GM21381 (cell line): ENCODE measurements around the gene HEPN1.

Experiments
- ATAC-seq: cut with Tn5 transposase; IDR thresholded peaks from one replicate; pipeline ENCODE4 v1.9.1; 2021; ENCODE audit warnings: mild to moderate bottlenecking, moderate library complexity; ENCODE audit not compliant: unreplicated experiment

Gene HEPN1

DNA sequence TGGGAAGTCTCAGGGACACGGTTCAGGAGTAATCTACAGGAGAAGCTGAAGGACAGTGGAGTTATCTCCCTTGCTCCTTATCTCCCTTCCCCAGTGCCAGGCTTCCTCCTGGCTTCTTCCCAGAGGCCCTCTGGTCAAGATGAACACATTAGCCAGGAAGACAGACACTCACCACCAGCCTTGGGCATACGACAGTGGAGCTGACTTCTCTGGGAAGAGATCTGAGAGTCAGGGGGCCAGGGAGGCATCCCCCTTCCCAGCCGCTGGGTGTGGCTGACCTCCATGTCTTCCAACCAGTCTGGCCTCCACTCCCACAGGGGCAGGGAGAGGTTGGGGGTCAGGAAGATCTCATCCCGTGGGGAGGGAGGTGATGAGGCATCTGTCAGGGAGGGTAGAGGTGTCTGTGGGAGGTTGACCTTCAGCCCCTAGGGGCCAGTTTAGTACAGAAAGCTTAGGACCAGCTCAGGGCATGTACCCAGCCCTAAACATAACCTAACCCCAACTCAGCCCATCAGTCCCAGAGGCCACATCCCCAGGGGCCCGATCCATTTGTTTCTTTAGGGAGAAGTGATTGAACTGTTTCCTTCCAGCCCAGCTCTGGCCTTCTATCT, 34.1 kb upstream of the HEPN1 start:
- no peak for ATAC-seq

DNA sequence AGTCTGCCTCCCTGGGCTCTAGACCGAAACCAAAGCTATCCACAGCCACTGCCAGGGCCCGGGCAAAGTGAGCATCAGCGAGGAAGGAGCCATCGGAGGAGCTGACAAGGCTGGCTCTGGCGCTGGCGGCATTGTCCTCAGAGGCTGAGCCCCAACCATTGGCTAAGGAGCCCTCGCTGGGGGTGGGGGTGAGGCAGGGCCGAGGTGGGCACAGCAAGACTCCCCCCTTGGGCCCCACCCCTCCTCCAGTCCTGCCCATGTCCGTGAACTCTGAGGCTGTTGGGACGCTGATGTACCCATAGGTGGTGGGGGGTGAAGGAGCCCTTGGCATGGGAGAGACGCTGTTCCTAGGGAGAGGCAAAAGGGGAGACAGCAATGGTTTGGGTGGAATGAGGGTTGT, 32.6 kb upstream of the HEPN1 start:
- no peak for ATAC-seq

DNA sequence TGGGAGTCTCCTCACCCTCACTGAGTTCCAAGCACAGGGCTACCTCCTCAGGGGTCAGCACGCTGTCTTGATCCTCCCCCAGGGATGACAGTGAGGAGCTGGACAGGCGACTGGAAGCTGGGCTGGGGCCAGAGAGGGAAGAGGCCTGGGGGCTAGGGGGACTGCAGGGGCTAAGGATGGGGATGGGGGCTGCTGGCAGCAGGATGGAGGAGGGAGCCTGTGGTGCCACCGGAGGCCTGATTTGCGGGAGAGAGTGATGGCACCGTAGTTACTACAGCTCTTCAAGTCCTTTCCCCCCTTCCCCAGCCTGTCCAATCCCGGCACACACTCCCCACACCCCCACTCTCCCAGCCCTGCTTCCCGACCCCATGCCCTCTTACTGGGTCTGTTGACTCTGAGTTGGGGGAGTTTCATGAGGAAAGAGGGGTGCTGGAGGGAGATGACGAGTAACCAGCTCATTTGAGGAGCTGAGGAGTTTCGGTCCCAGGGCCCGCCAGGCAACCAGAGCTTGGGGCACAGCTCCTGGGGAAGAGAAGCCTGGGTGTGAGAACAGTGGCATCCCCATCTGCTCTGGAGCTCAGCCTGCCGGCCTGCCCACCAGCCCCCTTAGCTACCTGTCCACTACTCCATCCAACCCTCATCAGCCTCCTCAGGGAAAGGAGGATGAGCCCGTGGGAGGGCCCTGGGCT, 31.9 kb upstream of the HEPN1 start:
- no peak for ATAC-seq

DNA sequence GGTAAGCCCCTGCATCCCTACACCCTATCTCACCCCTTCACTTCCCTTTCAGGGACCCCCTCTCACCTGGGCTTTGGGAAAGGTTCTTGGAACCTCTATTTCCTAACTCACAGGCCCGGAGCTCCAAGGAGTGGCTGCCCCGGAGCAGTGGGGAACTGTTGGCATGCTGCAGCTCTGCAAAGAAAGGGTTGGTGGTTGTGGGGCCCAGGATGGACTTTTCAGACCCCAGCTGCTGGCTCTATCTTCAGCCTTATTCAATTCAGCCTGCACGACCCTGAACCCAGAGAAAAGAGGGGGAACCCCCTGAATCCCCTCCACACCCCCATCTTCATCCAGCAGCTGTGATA, 31.4 kb upstream of the HEPN1 start:
- no peak for ATAC-seq

DNA sequence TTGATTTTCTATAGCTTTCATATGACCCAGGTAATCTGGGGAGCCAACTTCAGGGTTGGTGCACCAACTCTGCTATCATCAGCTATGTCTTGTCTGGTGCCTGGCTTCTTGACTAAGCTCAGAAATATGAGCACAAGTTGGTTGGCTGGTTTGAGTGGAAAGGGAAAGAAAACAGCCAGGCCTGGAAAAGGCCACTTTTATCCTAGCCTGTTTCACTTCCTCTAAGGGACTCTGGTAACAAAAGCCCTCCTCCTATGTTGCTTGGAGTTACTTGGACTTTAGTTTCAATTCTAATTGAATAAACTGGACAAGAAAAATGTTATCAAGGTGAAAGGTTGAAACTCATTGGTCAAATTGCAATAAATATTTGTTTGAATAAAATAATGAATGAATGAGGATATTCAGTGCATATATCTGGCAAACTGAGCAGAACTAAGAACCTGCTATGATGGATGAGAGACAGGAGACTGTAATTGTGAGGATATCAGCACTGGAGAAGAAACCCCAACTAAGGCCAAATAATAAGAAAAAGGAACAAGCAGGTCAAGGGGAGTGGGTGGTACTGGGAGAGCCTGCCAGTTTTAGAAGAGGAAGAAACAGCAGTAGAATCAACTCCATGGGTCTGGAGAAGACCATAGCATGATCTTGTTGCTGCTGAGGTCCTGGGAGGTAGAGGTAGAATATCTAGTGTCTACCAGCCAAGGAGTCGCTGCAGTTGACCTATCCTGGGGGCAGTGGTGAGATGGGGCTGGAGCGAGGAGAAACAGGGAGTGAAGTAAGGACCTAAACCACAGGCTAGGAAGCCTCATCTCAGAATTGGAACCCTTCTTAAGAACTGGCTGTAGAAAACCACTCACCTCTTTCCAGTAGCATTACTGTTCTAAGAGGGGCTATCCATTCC, 29.6 kb upstream of the HEPN1 start:
- no peak for ATAC-seq

DNA sequence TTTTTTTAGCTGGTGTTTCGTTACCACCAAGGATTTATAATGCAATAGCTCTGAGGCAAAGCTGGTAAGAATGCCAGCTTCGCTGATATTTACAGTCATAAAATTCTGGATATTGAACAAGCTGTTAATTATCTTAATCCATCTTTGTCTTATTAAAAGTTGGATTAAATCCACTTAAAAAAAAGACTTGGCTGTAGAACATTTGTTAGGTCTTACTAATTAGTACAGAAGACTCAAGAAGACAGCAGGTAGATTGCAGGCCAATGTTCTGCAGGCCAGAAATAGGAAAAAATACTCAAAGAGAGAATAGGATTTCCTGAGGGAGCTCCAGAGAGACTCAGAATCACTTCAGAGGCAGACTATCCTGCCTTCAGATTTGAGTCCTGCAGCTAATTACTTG, 28.9 kb upstream of the HEPN1 start:
- no peak for ATAC-seq

DNA sequence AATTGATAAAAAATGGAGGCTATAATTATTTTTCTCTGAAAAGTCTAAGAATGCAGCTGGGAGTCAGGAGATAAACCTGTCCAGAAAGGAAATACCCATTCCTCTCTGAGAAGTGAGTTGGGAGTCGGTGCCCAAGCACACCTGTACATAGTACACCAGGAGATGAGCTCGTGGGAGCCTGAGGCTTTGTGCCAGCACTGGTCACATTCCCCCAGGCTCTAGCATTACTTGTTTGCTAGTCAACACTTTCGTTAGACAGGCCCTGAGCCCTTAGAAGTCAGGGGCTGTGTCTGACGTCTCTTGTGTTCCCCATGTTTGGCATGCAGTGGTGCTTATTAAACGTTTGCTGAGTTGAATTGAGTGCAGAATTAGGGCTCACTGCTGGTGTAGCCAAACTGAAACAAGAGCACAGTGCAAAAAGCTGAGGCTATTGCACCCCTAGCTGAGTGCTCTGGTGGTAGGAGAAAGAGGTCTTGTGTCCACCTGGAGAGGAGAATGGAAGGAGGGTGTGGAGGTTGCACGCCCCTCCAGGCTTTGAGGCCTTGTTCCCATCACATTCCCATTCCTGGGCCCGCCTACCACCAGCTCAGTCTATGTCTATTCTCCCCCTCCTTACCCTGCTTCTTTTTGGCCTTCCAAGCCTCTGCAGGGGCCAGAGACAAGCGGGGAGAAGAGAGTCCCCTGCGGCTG, 28.2 kb upstream of the HEPN1 start:
- ATAC-seq, result no peak

DNA sequence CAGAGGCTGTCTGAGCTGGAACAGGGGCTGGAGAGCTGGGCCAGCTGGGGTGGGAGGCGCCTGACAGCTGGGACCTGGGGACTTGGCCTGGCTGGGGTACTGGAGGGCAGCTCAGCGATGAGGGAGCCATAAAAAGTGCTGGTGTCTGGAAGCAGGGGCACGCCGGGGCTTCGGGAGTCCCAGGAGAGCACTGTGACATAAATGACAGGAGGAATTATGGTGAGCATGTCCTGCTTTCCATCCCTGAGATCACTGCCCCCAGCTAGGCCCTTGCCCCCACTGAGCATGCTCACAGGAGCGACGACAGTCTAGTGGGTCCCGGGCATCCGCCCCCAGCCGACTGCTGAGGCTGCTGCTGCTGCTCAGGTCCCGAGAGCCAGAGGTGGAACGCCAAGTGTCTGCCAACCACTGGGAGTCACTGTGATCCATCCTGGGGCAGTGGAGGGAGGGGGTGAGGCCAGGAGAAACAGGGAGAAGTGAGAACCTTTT, 27.6 kb upstream of the HEPN1 start:
- ATAC-seq, result no peak

DNA sequence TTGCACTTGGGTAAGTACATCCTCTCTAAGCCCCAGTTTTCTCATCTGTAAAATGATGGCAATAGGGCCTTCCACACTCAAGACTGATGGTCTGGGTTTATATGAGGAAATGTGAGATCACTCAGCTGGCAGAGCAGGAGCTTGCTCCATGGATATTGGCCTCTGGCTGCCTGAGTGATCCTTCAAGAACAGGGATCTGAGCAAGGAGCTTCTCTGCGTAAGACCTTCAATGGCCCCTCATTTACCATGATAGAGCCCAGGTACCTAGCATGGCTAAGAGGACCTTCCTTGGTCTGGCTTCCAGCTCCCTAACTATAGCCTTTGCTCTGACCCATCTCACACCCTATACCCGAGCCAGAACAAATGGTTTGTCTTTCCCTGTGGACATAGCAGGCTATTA, 26.9 kb upstream of the HEPN1 start:
- no peak for ATAC-seq

DNA sequence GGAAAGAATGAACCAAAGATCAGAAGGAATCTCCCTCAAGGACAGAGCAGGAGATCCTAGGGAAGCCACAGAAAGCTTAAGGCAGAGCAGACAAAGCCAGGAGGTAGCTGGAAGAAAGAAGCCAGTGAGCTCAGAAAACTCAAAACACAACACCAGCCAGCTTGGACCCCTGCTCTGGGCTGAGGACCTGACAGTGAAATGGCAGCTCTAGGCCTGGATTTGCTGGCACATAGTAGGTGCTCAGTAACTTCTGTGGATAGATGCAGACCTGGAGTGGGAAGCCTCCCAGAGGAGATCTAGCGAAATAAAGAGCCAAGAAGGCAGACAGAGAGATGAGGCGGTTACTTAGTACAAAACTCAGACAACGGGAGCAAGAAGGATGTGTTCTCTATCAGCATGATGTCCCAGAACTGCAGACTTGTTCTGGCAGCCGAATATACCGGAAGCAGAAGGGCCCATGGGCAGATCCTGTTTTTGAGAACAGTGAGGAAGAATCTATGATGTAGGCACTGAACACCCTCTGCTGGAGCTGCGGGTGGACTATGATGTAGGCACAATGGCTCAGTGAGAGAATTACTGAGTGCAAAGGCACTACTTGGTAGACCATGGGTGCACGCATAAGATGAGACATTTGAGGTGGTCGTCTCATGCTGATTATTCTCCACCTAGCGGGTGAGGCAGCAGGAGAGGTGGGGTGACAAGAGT, 26.1 kb upstream of the HEPN1 start:
- no peak for ATAC-seq

DNA sequence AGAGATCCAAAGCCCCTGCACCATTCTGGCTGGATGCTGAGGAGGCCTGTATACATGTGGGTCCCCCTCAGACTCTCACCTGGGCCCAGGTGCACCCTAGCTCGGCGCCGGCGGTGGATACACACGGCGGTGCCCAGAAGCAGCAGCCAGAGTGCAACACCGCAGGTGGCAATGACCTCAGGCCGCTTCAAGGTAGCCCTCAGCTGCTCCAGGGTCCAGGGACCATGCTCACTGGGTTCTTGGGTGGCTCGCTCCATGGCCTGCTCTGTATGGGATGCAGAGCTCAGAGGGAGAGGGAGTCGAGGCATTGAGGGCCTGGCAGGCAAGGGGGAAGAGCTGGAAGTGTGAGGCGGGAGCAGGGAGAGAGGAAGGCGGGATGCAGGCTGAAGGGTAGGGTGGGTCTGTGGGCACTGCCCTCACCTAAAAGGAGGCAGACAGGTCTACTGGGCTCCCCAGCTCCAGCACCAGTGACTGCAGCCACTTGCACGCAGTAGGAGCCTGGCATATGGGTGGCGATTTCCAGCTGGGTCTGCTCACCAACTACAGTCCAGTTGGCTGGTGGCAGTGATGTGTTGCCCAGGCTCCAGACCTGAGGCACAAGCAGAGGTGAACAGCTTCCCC, 25.2 kb upstream of the HEPN1 start:
- ATAC-seq, result no peak

DNA sequence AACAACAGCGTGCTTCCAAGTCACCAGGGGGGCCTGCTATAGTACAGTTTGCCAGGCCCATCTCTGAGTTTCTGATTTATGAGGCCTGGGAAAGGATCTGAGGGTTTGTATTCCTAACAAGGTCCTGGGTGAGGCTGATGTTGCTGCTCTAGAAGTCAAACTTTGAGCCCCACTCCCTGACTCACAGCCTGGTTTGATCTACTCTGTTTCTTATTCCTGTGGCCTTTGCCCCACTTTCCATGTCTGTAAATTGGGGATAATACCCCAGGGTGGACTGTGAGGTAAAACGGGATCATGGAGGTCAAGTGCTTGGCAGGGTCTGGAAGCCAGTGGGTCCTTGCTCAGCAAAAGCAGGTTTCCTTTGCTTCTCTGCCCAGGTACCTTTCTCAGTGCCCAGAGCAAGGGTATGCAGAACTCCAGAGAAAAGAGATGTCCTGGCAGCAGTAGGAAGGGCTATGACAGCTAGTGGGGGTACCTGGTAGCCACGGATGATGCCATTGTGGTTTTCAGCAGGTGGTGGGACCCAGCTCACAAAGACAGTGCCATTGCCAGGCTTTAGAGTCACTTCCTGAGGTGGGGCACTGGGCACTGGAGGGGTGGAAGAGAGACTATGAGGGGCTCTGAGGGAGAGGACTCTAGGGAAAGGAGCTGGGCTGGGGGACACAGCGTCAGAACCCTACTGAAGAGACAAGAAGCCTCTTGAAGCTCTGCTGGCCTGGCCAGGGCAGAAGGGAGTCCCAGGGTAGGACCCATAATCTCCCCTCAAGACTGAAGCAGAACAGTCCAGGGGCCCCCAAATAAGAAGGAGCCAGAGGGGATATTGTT, 24.2 kb upstream of the HEPN1 start:
- no peak for ATAC-seq

DNA sequence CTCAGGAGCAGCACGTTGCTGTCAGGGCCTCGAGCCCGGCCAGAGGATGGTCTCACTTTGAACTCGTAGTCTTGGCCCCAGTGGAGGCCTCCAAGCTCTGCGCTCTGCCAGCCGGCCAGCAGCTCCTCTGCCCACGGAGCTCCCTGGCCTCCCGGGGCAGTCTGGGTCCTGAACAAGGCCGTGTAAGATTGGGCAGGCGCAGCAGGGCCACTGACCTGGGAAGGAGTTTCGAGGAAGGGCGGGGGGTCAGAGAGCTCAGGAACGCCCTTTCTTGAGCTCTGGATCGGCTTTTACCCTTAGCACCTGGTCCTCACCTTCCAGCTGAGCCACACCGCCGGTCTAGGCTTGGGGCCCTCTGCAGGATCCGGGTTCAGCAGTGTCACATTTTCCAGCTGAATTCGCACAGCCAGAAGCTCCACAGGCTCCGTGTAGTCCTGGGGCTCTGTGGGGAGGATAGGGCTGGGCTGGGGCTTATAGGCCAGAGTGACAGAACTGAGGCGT, 23.5 kb upstream of the HEPN1 start:
- no peak for ATAC-seq

DNA sequence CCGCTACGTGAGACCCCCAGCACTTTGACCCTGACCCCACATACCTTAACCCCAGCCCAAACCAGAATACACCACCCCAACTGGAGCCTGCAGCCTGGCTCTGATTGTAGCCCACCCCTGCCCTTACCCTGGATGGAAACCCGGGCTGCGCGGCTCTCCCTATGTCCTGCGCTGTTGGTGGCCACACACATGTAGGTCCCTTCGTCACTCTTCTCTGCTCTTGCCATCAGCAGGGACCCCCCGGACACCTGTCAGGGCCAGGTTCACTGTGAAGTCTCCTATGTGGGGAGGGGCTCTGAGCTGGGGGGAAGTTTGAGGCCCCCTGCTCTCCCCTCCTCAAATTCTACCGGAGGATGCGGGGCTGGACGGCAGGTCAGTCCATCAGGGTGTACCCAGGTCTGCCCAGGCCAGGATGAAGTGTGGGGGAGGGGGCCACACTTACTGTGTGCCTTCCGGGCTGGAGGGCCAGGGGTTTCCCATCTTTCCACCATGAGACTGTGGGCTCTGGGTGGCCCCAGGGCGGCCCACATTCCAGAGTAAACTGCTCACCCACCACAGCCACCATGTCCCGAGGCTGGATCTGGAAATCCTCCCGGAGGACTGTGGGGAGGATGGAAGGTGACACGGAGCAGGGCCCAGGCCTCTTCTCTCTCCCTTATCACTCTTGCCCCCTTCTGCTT, 22.8 kb upstream of the HEPN1 start:
- ATAC-seq, result no peak

DNA sequence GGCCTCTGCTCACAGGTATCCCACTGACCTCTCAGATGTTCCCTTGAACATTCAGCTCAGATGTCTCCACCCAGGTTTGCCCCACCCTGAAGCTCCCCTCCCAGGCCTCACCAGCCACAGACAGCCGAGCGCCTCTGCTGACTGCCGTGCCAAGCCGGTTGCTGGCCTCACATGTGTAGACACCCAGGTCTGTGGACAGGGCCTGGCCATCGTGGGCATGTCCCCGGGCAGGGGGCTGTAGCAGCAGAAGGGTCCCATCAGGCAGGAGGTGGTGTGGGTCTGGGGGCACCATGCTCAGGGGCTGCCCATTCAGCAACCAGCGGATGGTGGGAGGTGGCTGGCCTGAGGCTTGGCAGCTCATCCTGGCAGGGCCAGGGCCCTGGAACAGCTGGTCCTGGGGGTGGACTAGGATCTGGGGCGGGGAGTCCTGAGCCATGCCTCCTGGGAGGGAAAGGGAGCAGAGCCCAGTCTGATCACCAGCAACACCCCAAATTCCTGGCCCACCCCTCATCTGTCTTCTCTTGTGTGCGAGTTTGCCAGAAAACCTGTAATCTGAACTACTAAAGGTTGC, 22.1 kb upstream of the HEPN1 start:
- ATAC-seq, result no peak

DNA sequence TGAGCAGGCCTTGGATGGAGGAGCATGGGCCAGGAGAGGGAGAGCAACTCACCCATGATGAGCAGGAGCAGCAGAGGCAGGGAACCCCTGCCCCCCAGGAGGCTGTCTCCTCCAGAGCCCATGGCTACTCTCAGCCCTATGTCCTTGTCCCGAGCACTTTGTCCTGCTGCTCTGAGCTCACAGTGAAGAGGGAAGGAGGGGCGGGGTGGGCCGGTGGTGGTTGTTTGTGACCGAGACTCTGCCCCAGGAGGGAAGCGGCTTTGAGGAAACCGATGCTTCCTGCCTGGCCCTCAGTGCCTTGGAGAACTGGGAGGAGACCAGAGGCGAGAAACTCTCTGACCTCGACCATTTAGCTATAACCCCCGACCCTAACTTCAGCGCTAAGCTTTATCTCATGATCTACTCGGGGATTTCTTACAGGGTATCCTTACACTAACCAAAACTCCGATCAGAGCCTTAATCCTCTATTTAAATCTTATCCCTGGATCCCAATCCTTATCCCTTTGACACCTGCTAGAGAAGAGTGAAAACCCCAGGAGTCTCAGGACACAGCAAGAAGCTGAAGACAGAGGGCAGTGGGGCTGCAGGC, 21.3 kb upstream of the HEPN1 start, which contains the start of gene ROBO4:
Gene ROBO4 (minus strand): TSS at position 192 of the 589 bp plus-strand sequence. CDS start 70 bp downstream, at position 122.
- no peak for ATAC-seq

DNA sequence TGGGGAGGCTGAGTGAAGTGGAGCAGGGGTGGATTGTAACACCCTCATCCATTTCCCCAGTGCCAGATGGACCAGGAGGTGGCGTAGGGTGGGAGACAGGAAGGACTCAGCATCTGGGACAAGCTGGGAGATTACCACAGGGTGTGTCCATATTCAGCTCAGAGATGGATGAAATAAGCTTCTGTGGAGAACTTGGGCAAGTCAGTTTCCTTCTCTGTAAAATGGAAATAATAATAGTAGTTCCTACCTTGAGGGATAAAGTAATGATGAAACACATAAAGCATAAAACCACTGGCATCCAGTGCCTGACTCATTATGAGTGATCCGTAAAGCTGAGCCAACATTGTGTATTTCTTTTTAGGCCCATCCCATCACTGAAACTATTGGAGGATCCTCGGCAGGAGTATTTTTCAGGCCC, 20.8 kb upstream of the HEPN1 start:
- ATAC-seq, result no peak

DNA sequence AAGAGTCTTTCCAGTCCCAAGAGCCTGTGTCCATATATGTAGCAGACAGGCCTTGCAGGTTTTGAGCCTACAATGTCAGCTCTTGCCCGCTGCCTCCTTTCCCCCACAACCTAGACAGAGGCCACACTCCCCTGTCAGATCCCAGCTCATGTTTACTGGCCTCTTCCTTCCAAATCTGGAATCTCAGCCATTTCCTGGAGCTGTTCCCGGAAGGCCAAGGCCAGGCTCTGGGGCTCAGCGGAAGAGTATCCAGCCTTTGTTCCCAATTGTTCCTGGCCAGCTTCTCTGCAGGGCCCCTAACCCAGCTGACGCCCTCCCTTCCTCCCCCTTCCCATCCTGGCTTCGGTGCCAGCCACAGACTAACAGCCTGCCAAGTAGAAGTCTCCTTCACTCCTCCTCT, 20.3 kb upstream of the HEPN1 start:
- no peak for ATAC-seq
